Activated CD4-positive, alpha-beta T cell treated with anti-CD3 and anti-CD28 coated beads for 4 hours (primary cell): ENCODE measurements around the gene ELFN1.

Source experiments
- DNase-seq, 2 donors: peaks; one replicate each; pipeline ENCODE4 v3.0.0-alpha.2; 2020

The ELFN1 gene

DNA sequence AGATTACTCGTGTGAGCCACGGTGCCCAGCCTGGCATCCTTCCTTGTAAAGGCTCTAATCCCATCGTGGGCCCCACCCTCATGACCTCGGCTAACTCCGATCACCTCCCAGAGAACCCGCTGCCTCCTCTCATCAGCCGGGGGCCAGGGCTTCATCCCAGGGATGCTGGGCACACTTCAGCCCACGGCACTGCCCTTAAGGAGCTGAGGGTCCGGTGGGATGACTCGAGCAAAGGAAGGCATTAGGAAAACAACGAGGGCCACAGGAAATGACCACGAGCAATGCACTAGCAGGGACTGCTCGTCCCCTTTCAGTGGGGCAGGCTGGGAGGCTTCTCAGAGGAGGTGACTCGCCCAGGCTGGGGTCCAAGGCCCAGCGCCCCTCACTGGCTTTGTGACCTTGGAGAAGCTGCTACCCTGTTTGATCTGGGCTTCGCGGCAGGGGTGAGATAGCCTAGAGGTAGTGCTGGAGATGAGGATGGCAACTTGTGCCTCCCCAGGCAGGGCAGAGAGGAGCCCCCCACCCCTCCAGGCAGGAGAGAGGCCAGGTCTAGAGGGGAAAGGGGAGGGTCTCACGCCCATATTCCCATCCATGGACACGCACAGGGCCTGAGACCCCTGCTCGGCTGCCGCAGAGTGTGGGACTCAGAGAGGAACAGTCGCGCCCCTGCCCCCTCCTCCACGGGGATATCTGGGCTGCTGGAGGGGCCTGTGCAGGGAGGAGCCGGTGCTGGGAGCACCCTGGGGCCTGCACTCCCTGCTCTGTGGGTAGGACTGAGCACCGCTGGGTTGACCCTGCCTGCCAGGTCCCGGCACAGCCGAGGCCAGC, 26.8 kb downstream of the ELFN1 start:
- DNase-seq = no peak

DNA sequence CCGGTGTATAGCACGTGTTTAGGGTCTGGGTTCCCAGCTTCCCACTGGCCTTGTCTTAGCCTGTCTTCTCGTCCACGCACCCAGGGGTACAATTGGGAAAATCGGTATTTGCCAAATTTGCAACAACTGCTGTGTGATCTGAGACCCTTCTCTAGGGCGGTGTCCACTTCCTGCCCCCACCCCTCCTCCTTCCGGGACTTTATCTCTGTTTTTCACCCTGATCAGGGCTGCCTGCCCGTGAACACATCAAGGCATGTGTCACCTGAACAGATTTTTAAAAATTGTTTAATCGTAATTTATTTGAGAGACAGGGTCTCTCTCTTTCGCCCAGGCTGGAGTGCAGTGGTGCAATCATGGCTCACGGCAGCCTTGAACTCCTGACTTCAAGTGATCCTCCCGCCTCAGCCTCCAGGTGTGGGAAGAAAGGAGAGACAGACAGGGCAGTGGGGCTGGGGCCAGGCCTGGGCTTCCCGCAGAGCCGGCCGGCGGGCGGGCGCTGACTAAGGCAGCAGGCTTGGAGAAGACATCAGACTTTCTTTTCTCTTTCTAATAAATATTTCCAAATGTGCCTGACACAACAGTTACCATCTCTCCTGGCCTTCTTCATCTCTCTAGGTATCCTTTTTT, 27.5 kb downstream of the ELFN1 start:
- DNase-seq = no peak

DNA sequence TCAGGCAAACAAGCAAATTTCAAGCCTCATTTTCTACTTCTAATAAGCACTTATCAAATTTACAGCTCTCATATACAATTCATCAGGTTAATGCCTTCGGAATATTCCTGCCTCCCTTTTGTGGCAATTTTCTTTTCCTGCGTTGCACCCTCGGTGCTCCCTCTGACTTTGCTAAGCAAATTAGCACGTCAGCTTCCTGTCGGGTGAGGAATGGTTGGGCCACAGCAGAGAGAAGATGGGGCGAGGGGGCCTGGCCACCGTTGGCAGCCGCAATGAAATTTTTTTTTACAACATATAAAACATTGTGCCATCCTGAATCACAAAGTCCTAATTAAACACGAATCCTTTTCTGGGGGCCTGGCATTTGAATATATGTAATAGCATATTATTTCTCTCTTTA, 28.1 kb downstream of the ELFN1 start:
- DNase-seq = no peak

DNA sequence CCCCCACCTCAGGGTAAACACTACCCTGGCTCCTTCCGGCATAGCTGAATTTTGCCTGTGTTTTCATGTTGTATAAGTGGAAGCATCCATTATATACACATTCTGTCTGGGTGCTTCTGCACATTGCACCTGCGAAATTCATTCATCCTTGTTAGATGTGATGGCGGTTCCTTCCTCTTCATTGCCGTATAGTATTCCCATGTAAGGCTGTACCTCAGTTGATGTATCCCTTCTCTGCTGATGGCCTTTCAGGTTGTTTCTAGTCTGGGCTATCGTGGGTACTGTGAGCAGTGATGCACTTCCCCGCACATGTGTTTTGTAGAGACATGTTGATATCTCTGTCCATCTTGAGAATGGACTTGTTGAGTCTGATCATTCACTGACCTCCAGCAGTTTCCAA, 28.9 kb downstream of the ELFN1 start:
- no peak for DNase-seq

DNA sequence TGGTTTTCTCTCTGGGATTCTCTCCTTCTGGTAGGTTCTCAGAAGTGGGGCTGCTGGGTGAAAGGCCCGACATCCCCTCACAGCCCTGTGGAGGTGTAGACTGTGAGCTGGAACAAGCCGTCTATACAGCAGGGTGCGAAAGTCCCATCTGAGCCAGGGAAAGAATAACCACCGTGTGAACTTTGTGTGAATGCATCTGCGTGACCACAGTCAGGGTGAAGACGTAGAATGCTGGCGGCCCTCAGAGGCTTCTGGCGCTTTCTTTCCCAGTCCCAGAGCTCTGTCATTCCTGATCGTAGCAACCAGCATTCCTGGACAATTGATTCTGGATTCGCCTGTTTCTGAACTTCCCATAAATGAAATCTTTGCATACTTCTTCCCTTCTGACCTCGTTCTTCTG, 30.0 kb downstream of the ELFN1 start:
- no peak for DNase-seq

DNA sequence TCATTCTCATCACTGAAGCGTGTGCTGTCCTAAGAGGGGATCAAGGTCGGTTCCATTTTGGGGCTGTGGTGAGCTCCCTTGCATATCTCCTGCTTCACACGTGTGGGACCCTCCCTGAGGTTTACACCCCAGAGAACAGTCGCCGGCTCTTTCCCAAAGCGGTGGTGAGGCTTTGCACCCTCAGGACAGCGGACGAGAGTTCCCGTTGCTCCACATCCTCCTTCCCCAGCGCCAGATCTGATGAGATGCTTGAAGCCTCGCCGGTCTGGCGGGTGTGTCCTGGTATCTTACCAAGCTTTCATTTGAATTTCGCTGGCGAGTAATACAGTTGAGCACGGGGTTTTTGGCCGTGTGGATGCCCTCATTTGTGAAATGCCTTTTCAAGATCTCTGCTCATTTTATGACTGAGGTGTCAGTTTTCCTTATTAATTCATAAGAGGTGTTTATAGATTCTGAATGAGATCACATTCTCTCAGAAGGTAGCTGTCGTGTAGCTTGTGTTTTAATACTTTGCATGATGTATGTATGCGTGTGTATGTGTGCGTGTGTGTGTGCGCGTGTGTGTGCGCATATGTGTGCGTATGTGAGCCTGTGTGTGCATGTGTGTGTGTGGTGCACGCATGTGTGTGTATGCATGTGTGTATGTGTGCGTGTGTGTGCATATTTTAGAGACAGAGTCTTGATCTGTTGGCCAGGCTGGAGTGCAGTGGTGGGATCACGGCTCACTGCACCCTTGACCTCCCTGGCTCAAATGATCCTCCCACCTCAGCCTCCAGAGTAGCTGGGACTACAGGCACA, 30.7 kb downstream of the ELFN1 start:
- DNase-seq = no peak

DNA sequence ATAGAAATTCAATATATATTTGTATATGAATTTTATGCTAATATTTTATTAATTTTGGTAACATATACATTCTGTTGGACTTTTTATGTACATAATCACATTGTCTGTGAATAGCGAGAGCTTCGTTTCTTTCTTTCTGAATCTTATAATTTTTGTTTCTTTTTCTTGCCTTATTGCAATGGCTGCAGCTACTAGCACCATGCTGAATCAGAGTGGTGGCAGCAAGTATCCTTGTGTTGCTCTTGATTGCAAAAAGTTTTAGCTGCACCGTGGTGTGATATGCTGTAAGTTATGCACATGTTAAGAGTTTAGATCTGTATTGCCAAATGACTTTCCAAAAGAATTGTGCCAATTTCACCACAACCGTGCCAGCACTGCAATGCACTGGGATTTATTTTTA, 32.6 kb downstream of the ELFN1 start:
- DNase-seq = no peak

DNA sequence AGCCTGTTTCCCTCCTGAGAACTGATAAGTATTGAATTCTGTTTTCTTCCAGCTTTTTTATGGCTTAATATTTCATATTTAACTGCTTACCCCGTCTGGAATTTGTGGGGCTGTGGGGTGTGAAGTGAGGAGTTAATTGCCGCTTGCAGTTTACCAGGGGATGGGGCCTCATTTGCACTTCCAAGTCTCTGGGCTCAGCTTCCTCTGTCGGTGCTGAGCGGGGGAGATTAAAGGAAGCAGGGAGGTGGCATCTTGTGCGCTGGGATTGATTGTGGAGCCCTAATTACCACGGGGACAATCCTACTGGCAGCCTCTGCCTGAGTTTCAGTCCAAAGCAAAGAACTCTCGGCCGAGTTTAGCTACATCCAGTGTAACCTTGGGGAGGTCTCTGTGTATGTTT, 33.4 kb downstream of the ELFN1 start:
- no peak for DNase-seq

DNA sequence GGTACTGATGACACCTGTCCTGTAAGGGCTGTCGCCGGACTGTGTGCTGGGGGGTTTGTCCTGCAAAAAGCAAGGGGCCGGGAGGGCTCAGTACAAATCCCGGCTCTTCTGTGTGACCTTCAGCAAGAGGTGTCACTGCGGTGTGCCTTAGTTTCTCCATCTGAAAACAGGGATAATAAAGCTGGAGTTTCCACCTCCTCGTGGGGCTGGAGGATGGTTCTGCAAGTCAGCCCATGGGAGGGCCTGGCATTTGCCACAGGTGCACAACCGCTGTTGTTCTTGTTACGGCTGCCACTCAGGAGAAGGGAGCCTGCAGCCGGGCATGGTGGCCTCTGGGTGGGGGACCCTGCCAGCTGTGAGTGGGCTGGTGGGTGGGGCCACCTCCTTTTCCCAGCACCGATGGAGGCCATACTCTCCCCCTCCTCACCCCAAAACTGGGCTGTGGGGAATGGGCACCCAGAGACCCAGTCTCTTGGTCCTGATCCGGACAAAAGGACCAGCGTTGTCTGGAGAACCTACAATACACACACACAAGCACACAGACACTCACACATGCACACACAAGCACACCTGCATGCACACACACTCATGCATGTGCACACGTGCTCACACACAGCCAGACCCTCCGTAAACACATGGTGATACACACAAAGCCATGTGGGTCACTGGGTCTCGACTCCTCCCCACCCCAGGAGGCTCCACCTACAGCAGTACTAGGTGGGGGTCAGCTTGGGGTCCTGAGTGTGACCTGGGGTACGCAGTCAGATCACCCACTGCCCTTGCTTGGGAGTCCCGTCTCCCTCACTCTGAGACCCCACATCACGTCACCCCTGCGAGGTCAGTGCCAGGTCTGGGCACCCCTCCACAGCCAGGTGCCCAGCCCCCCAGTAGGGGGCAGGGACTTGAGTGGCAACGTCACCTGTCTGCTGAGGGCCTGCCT, 34.1 kb downstream of the ELFN1 start:
- no peak for DNase-seq

DNA sequence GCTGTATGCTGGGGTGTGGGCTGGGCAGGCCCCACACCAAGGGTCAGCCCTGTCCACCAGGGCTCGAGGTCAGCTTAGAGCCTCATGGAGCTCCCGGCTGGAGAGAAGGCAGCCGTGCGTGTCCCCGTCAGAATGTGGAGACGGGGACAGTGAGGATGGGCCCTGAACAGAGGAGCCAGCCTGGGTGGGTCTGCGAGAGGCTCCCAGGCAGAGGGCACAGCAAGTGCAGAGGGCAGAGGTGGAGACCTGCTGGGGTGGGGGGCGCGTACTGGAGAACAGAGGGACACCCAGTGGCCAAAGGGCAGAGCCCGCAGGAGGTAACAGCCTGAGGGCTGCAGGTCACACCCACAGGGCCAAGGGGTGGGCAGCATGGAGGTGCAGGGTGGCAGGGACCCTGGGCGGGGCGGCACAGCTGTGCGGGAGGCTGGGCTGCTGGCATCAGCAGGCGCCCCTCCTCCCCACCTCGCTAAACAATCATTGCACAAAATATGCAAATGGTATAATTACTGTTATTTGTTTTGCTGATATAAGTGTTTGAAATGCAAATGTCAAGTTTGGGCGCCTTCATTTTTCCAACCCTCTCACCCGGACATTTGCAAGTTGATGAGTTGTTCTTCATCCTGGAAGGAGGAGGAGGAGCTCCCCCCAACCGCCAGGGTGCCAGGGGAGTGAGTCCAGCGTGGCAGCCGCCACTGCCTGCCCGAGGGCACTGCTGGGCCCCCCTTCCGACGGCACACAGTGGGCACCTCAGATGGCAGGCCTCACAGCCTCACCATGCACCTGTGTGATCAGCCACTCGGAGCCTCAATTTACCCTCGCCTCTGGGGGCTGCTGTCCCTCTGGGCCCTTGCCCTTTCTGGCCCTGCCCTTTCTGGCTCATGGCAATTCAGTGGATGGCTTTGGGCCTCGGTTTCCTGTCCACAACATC, 35.0 kb downstream of the ELFN1 start:
- no peak for DNase-seq

DNA sequence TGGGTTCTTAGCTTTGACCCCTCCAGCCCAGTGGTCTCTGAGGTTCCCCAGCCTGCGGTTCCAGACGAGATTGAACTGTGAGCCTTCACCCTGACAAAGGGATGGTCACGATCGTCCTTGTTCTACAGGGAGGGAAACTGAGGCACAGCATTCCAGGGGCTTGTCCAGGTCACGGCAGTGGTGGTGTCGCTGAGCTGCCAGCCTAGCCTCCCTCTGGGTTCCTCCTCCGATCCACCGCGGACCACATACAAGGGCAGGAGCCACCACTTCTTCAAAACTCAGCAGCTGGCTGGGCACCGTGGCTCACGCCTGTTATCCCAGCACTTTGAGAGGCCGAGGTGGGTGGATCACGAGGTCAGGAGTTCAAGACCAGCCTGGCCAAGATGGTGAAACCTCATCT, 35.8 kb downstream of the ELFN1 start:
- no peak for DNase-seq

DNA sequence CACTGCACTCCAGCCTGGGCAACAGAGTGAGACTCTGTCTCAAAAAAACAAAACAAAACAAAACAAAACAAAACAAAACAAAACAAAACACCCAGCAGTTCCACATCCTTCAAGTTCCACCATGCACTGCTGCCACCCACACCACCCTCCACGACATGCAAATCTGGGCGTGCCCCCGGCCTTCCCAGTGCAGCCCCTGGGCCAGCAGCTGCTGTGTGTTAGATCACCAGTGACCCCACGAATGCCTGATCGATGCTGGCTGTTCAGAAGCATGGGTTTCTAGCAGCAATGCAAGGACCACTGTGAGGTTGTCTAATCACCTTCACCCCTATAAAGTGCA, 36.3 kb downstream of the ELFN1 start:
- DNase-seq = no peak

DNA sequence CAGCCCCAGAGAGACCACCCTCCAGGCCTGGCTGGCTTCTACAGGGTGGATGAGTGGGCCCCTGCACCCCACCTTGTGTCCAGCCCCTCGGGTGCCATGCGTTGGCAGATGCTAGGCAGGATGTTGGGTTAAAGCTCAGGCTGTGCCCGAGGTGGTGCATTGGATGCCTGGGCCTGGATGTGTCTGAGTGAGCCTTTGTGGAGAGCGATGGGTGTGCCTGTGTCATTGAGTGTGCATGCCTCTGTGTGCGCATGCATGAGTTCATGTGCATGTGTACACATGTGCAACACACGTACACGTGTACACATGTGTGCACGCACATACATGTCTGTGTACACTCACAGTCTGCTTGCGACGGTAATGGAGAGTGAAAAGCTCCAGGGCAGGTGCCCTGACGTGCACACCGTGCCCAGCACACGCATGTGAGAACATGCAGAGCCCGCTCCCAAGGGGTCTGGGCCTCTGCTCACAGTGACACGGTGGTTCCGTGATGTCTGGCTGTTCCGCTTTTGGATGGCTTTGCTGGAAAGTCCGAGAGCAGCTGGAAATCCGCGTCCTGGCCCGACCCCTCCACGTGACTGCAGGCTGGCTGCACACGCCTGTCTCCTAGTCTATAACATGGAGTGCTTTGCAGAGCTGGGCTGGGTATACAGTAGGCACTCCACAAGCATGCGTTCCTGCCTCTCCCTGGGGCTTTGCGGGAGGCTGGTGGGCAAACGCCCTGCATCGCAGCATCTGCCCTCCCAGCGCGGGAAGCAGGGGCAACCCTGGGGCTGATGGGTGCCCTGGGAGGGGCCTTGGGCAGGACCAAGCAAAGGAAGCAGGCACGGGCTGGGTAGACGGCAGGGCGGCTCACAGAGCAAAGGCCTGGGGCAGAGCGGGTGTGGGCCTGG, 36.9 kb downstream of the ELFN1 start:
- DNase-seq = no peak

DNA sequence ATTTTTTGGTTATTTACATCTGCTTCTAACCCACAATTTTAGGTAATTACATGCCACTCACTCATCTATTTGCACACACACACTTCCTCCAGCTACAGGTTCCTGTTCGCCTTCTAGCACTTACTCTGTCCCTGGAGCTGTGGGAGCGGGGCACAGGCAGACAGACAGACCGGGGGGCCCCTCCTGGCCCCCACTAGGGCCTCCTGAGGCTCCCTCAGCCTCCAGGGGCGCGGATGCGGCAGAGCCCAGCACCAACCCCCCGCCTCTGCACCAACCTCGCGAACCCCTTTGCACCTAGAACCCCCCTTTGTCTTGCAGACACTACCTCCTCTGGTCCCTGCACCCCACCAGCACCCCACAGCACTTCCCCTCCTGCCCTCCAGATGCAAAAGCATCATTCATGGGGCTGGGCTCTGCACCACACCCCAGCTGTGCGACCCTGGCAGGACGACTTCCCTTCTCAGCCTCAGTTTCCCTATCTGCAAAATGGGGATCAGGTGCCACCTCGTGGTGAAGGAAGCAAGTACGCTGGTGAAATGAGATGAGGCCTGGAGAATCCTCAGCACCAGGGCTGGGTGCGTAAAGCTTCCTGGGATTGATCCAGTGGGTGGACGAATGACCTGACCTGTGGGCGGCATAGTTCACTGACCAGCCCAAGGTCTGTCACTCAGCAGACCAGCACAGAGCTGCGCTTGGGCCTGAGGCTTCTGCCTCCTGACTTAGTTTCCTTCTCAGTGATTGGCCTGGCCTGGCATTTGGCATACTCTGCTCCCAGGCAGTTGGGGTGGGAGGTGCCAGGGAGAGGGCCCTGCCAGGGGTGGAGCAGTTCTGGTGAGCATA, 37.9 kb downstream of the ELFN1 start:
- no peak for DNase-seq

DNA sequence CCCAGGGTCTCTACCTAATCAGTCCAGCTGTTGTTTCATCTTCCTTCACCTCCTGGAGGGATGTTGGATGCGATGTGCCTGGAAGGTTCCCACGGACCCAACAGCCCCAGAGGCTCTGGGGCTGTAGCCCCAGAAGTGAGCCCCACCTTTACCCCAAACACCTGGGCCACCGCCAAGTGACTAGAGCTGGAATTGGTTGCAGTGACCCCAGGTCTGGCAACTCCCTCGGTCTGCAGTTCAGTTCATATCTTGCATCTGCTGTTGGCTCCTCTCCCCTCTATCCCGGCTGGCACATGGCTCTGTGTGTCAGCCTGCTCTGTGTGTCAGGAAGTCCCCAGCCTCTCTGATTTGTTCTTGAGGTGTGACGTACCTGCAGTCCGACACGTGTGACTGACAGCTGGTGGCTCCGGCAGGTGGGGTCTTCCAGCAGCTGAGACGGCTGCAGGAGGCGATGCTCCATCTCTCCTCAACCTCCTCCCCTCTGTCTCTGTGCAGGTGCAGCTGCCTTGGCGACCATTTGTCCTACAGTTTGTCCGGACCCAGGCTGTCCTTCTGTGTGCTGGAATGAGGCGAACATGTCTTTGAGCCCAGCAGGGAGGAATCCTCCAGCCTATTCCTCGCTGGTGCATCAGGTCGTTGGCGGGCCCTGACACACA, 38.6 kb downstream of the ELFN1 start:
- DNase-seq = no peak

DNA sequence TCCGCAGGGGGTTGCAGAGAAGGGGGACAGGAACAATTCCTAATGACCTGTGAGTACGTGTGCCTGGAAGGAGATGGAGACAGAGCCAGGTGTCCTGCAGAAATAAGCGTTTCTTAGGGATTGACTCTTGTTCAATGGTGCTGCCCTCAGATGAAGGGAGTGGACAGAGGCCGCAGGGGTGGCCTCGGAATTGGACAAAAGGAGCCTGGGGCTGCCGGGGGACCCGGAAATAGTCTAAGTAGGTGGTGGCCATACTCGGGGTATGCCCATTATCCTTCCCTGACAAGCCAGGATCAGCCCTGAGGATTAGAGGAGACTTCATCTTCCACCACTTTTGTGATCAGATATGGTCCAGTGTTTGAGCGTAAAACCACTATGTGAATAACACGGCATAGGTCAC, 39.2 kb downstream of the ELFN1 start:
- DNase-seq = no peak

DNA sequence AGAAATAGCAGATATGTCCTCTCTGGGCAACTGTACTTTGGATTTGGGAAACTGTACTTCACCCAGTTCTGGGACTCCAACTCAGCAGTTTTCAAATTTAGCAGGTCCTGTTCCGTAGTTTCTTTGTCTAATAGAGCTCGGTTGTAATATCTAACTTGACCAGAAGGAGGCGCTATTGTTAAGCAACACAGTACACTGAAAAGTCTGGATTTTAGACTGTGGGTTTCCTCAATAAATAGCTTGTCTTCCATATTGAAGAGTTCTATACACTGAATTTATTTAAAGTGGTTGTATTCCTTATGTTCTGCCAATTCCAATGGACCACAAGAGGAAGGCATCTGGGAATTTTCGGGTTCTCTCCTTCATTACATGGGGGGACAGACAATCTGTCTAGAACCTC, 39.8 kb downstream of the ELFN1 start:
- no peak for DNase-seq

DNA sequence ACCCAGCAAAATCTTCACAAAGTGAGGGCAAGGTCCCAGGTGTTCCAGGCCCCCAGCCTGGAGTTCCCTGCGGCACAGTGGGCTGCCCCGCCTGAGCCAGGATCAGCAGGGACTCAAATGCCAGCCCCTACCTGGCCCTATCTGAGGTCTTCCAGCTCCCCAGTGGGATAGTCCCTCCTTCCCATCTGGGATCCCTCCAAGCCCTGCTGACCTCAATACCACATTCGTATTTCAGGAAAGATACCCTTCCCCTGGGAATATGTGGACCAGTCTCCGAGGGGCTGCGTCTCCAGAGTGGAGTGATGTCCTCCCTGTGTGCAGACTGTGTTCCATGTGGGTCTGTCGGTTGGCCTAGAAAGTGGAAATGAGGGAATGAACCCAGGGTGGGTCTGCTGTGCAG, 40.9 kb downstream of the ELFN1 start:
- no peak for DNase-seq

DNA sequence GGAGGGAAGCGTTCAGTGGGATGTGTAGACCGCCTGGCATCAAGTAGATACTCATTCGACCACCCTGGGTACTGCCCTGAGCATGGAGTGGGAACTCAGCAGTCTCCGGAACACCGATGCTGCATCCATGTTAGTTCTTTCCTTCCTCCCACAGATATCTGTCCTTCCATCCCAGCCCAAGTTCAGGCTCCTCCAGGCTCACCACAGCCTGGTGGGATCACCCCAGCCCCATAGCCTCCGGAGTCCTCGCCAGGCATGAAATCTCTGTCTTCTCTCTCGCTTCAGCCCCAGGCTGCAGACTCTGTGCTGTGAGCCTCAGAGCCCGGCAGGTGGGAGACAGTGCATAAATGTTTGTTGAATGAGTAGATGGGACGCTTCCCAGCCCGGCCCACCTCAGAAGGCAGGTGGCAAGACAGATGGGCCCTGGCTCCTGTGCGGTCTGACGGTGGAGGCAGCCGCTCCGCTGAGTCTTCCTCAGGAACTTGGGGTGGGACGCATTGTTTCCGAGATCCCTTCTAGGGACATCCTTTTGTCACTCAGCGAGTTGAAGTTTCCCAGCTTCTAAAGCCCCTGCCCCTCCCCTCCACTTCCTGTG, 42.9 kb downstream of the ELFN1 start:
- no peak for DNase-seq
